Activated CD4-positive, alpha-beta T cell treated with anti-CD3 and anti-CD28 coated beads, Interleukin-2, amount 50 U/mL, for 24 hours (primary cell): ENCODE results near the gene BRD4.

Experiments
- DNase-seq, 2 donors: peaks; one replicate each; pipeline ENCODE4 v3.0.0-alpha.2; 2020; ENCODE audit warnings: low read depth in 1 of 2, low spot score in 1 of 2

The BRD4 gene

DNA sequence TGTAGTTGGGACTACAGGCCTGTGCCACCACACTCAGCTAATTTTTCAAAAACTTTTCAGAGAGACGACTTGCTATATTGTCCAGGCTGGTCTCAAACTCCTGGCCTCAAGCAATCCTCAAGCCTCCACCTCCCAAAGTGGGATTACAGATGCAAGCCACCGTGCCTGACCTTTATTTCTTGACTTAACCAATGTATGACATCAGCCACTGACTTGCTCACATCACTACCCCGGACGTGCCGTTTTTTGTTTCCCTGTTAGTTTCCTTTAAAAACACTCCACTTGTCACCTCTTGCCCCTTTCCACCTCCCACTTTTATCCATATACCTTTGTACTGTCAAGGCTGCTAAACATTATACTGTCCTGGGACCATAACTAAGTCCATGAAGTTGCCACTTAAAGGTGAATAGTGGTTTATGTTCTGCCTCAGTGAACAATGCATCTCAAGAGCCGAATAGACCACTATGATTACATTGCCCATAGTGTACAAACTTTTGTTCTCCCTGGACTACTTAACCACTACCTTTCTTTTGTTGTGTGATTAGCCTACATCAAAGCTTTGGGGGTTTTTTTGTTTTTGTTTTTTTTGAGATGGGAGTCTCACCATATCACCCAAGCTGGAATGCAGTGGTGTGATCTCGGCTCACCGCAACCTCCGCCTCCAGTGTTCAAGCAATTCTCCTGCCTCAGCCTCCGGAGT lies 97.8 kb downstream of the BRD4 start:
- DNase-seq = no peak

- no peak for DNase-seq
These were observed 101.1 kb downstream of the BRD4 start for GRCh38 chr19:15231271-15231670.

GRCh38 chr19:15227261-15227660 lies 105.1 kb downstream of the BRD4 start:
- DNase-seq = no peak

DNA sequence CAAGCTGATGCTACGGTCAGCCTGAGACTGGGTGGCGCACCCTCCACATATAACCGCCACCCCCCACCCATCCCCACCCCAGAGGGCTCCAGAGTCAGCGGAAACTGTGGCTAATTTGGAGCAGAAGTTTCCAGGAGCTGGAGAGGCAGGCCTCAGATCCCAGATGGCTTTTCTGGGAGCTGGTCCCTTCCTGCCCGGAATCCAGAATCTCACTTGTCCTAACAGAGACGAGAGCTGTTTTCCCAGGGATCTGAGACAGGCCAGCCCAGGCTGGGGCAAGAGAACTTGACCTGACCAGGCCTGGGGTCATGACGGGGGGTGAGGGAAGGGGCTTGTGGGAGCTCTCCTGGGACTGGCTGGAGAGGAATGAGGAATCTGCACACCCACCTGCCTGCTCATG lies 106.6 kb downstream of the BRD4 start:
- DNase-seq = no peak

DNA sequence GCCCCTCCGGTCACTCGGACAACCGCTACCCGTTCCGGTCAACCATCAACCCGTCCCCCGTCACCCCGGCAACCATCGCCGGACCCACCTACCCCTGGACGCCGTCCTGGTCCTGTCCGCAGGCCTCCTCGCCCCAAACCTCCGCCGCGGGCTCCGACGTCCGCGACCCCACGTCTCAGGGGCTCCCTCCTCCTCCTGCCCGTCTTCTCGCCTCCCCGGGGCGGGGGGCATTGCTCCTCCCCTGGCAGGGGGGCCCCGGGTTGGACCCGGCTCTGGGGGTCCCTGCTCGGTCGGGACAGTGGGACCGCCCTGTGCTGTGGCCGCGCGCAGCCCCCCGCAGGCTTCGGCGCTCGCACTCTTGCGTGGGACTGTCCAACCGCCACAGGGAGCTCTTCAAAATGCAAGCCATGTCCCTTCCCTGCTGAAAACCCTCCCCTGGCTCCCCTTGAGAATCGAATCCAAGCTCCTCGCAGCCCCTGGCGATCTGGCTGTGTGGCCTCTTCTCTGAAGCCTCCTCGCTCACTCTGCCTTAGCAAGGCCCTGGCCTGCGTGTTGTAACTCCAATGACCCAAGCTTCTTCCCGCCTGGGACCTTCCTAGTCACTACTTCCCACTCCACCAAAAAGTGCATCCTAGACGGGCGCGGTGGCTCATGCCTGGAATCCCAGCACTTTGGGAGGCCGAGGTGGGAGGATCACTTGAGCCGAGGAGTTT lies 108.5 kb downstream of the BRD4 start:
- no peak for DNase-seq

- peak; percentile 32 to 64 for DNase-seq
These were observed 109.3 kb downstream of the BRD4 start for GRCh38 chr19:15222738-15223648.

DNA sequence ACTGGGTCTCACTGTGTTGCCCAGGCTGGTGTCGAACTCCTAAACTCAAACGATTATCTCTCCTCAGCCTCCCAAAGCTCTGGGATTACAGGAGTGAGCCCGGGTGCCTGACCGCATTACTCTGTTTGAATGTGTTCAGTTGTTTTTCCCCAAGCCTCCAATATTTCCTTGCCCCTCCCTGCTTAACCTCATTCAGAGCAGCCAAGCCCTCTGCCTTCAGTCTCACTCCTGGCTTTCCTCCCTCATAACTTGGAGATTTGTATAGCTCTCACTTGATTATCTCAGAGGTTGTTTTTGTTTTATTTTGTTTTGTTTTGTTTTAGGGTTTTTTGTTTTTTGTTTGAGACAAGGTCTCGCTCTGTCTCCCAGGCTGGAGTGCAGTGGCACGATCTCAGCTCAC lies 111.5 kb downstream of the BRD4 start:
- DNase-seq = no peak

- no peak for DNase-seq
These were observed 113.8 kb downstream of the BRD4 start for GRCh38 chr19:15218501-15218900.

DNA sequence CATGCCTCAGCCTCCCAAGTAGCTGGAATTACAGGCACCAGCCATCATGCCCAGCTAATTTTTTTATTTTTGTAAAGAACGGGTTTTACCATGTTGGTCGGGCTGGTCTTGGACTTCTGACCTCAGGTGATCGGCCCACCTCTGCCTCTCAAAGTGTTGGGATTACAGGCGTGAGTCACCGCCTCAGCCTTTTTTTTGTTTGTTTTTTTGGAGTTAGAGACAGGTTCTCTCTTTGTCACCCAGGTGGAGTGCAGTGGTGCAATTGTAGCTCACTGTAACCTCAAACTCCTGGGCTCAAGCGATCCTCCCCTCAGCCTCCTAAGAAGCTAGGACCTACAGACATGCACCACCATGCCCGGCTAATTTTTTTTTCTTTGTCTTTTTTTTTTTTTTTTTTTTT lies 116.0 kb downstream of the BRD4 start:
- no peak for DNase-seq

- DNase-seq = no peak
These were observed 118.5 kb downstream of the BRD4 start for GRCh38 chr19:15213715-15214381.

GRCh38 chr19:15212711-15213110 lies 119.6 kb downstream of the BRD4 start:
- DNase-seq = no peak

GRCh38 chr19:15210323-15210781 lies 122.0 kb downstream of the BRD4 start:
- no peak for DNase-seq

GRCh38 chr19:15201374-15202023 lies 130.8 kb downstream of the BRD4 start:
- no peak for DNase-seq

- DNase-seq = no peak
These were observed 131.6 kb downstream of the BRD4 start, which contains the start of gene NOTCH3 for GRCh38 chr19:15200553-15201364. Gene NOTCH3 (minus strand): TSS chr19:15200995. CDS start chr19:15200905, 90 bp downstream.

DNA sequence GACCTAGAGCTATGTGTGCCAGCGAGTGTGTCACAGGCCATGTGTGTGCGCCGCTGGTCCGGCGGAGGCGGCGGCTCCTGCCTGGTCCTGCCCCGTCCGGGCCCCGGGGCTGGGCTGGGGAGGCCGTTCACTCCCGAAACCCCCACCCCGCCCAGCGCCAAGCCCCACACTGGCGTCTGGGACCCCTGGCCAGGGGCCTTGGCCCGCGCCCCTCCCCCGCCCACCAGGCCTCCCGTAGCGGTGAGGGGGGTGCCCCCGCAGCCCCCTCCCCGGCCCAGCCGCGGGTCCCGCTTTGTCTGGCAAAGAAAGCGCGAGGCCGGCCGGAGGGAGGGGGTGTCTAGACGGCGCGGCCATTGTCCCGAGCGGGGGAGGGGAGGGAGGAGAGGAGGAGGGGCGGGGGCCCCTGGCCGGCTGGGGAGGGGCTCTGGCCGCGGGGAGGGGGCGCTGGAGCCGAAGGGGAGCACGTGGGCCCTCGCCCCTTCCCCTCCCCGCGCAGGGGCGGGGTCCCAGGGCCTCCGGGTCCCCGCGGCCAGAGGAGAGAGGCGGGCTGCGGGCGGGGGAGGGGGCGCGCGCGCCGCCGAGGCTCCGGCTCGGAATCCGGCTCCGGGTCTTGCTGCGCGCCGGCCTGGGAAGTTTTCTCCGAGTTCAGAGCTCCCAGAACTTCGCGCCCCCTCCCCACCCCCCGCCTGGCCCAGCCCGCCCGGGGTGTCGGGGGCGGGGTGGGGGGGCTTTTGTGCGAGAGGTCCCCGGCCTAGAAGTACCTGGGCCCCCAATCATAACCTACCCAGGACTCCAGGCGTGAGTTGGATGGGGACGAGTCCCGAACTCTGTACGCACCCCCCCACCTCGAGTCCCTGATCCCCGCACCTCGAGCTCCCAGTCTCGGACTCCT lies 132.4 kb downstream of the BRD4 start:
- no peak for DNase-seq

GRCh38 chr19:15198951-15199660 lies 133.2 kb downstream of the BRD4 start:
- DNase-seq = no peak

- no peak for DNase-seq
These were observed 134.4 kb downstream of the BRD4 start for GRCh38 chr19:15197942-15198341.
